ENCODE data around the gene SIMC1.
"Not testable (repeated sequence)": the region's sequence is repeated elsewhere in the genome, so short reads cannot be mapped to it uniquely, and the experiment has no call there.

The SIMC1 gene

GRCh38 chr5:176237971-176238644 is at the start of gene SIMC1:
TSS of gene SIMC1 (plus strand) at chr5:176238424. CDS start at chr5:176238509, 85 bp downstream.
- peak; percentile 4 for DNase-seq (ENCODE audit: low spot score)

DNA sequence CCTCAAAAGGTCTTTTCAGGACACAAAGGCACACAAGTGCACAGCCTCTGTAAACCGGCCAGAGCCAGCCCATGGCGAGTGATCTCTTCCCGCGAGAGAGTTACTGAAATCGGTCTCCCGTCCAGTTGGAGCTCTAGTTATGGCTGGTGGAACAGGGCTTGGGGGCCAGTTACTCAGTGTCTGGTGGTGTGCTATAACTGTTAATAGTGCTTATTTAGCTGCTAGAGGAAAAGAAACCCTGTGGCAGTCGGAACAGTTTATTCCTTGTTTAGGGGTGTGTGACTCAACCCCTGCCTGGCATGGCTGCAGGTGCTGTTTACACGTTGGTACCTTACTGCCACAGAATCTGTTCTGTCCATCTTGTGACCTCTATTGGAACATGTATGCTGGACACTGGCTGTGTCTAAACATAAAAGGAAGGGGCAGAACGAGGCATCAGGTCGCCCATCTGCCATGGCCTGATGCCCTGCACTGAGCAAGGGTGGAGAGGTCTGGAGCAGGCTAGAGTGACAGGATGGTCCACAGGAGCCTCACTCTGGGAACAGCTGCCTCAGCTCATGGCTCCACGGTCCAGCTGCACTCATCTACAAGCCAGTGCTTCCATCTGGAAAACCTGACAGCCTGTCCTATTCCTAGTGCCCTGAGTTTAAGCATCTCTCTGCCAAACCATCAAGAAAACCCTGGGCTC is 49.6 kb upstream of the SIMC1 start:
- no peak for DNase-seq (ENCODE audit: low spot score)

- no peak for DNase-seq (ENCODE audit: low spot score)
These were observed 48.4 kb upstream of the SIMC1 start for GRCh38 chr5:176189857-176190256.

GRCh38 chr5:176190886-176191755 is 47.1 kb upstream of the SIMC1 start:
- DNase-seq (ENCODE audit: low spot score), result no peak

DNA sequence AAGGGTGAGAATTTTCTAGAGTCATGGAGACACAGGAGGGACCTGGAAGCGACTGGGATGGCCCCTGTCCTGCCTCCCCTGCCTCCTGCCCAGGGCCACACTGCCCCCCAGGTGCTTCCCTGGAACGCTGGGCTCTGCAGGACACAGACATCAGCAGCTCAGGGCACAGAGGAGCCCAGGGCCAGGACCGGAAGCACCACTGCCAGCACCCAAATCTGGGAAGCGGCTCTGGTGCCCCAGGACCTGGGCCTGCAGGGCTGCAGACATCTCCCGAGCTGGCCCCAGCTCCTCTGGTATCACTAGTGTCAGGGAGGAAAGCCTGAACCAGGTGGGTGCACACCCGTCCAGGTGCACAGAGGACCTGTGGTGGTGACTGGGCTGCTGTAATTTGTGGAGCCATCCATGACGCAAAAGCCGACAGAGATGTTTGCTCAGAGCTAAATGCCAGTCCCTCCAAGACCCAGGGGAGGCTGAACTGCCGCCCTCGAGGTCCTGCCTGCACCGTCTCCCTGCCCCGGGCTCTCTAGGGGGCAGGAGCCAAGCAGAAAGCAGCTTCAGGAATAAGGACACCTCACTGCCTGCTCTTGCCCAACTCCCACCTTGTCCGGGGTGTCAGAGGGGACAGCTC is 46.0 kb upstream of the SIMC1 start:
- DNase-seq (ENCODE audit: low spot score), result no peak

GRCh38 chr5:176192722-176193117 is 45.5 kb upstream of the SIMC1 start:
- not testable (repeated sequence) for DNase-seq (ENCODE audit: low spot score)

DNA sequence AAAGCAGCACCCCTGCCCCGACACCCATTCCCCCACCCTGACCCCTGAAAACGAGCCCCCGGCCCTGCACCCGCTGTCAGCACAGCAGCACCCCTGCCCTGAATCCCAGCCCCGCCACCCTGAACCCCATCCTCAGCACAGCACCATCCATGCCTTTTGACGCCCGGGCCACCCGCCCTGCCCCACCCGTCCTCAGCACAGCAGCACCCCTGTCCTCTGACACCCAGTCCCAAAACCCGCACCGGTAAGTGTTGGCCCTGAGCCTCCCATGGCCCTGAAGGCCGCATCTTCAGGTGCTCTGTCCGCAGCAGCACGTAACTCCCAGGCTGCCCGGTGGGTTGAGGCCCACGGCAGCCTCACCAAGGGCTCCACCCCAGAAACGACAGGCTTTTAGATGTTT is 44.6 kb upstream of the SIMC1 start:
- DNase-seq (ENCODE audit: low spot score), result not testable (repeated sequence)

DNA sequence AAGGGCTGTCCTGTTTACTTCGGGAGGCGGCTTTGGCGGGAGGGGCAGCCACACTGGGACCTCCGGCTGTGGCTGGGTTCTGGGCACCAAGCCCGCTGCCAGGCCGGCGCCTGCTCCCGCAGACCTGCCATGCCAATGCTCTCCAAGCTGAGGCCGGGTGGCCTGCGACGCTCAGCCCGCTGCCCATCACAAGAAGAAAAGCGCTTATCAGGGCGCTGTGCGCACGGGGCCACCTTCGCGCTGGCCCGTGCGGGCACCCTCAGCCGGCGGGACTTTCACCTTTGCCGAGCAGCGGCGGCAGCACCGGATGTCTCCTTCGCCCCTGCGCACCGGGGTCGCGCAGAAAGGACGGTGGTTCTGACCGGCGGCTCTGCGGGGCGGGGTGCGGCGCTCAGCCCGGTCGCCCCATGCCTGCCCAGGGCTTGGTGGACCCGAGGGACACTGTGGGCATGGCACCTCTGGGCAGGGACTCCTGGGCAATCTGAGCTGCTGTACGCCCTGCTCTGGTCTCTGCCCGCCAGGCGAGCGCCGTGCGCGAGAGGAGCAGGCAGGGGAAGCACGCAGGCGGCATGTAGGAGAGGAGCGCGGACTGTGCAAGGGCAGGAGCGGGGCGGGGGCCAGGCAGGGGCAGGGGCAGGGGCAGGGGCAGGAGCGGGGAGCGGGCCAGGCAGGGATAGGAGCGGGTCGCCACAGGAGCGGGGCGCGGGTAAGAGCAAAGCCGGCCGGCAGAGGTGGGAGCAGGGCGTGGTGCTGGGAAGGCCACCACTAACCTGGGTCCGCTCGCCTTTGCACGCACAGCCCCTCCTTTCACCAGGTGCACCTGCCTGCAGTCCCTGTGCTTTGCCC is 43.8 kb upstream of the SIMC1 start:
- DNase-seq (ENCODE audit: low spot score), result not testable (repeated sequence)

GRCh38 chr5:176195084-176195413 is 43.2 kb upstream of the SIMC1 start:
- not testable (repeated sequence) for DNase-seq (ENCODE audit: low spot score)

DNA sequence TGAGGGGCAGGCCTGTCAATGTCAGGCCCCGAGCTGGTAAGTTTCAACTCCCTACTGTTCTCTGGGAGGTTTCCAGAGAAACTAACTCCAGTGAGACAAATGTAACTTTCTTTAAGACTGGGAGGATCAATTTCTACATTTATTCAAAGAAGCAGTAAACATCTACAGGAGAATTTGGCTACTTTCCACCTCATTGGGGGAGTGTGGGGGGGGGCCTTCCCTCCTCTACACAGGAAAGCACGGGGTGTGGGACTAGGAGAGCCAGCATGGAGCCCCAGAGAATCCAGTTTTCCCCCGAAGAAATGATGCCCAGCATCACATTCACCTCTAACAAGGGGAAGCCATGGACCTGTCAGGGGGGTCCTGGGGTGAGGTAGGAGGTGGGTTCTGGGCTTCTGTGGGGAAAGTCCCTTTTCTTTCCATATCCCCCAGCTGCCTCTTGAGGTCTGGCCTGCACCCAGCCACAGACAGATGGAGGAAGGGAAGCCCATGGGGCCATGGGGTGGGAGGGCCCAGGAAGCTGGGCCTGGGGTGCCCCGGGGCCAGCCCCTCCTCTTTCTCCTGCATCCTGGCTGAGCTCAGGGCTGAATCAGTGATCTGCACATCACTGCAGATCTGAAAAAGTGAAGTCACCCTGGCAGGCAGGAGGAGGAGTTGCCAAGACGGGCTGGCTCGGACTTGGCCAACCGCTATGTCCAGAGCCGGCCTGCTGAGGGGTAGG is 42.6 kb upstream of the SIMC1 start:
- not testable (repeated sequence) for DNase-seq (ENCODE audit: low spot score)

- not testable (repeated sequence) for DNase-seq (ENCODE audit: low spot score)
These were observed 41.4 kb upstream of the SIMC1 start for GRCh38 chr5:176196781-176197180.

- not testable (repeated sequence) for DNase-seq (ENCODE audit: low spot score)
These were observed 40.9 kb upstream of the SIMC1 start for GRCh38 chr5:176197234-176197858.

- DNase-seq (ENCODE audit: low spot score), result not testable (repeated sequence)
These were observed 39.9 kb upstream of the SIMC1 start for GRCh38 chr5:176198299-176198698.

DNA sequence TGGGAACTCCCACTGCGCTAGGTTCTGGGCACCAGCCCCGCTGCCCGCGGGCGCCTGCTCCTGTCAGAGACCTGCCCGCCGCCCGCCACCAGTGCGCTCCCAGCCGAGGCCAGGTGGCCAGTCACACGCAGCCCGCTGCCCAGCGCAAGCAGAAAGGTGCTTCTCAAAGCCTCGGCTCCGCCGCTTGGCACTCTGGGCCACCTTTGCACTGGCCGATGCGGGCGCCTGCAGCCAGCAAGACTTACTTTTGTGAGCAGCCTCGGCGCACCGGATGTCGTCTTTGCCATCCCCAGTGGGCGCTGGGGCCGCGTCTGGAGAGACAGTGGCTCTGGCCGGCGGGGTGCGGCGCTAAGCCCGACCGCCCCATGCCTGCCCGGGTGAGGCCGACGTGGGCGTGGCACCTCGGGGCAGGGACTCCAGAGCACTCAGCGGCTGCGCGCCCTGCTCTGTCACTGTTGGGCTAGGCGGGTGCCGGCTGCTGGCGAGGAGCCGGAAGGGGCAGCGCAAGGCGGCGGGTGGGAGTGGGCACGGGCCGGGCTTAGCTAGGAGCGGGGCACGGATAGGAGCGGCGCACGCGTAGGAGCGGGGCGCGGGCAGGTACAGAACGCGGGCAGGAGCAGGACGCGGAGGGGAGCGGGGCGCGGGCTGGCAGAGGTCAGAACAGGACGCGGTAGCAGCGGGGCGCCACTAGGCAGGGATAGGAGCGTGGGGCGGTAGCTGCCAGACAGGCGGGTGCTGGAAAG is 39.1 kb upstream of the SIMC1 start:
- not testable (repeated sequence) for DNase-seq (ENCODE audit: low spot score)

GRCh38 chr5:176199803-176200399 is 38.3 kb upstream of the SIMC1 start:
- not testable (repeated sequence) for DNase-seq (ENCODE audit: low spot score)

- no peak for DNase-seq (ENCODE audit: low spot score)
These were observed 36.4 kb upstream of the SIMC1 start for GRCh38 chr5:176201811-176202210.

GRCh38 chr5:176203086-176203485 is 35.1 kb upstream of the SIMC1 start:
- no peak for DNase-seq (ENCODE audit: low spot score)

- DNase-seq (ENCODE audit: low spot score), result not testable (repeated sequence)
These were observed 34.7 kb upstream of the SIMC1 start for GRCh38 chr5:176203535-176203934.

DNA sequence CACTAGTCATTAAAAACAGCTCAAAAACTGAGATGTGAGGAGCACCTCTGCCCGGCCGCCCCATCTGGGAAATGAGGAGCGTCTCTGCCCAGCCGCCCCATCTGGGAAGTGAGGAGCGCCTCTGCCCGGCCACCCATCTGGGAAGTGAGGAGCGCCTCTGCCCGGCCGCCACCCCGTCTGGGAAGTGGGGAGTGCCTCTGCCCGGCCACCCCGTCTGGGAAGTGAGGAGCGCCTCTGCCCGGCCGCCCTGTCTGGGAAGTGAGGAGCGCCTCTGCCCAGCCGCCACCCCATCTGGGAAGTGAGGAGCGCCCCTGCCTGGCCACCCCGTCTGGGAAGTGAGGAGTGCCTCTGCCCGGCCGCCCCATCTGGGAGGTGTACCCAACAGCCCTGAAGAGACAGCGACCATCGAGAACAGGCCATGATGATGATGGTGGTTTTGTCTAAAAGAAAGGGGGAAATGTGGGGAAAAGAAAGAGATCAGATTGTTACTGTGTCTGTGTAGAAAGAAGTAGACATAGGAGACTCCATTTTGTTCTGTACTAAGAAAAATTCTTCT is 23.7 kb upstream of the SIMC1 start:
- DNase-seq (ENCODE audit: low spot score), result not testable (repeated sequence)
